Fibroblast of lung (primary cell): ENCODE measurements around the gene CHPF2.

ENCODE experiments used
- EZH2 ChIP-seq: IDR thresholded peaks from 2 replicates; pipeline ENCODE4 v1.5.1; 2012; ENCODE audit warnings: low read length, control low read depth, mild to moderate bottlenecking; ENCODE audit errors: missing control alignments
- TF ChIP-seq, protein P1 (sequence below), 2 donors: IDR thresholded peaks in 1 of 2; conservative IDR thresholded peaks in 1 of 2; 1 replicate in 1 of 2; 2 replicates in 1 of 2; pipeline ENCODE4 v1.5.1; 2011 to 2012; ENCODE audit warnings: low read length in 2 of 2, control low read depth in 1 of 2, inconsistent platforms in 1 of 2, low read depth in 1 of 2, mild to moderate bottlenecking in 1 of 2

DNA sequence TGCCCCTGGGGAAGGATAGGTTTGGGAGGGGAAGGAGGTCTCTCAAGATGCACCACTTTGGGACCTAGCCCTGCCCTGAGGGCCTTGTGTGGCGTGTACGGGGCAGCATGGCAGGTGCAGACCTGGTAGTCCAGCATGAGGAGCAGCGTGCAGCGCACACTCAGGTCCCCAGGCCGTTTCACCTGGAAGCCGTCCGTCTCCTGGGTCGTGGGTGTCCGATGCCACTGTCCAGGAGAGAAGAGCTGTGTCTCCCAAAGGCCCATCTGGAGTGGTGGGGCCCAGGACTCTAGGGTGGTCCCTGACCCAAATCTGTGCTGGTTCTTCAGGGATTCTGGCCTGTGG lies 9.4 kb downstream of the CHPF2 start:
- TF ChIP-seq, protein P1, sequence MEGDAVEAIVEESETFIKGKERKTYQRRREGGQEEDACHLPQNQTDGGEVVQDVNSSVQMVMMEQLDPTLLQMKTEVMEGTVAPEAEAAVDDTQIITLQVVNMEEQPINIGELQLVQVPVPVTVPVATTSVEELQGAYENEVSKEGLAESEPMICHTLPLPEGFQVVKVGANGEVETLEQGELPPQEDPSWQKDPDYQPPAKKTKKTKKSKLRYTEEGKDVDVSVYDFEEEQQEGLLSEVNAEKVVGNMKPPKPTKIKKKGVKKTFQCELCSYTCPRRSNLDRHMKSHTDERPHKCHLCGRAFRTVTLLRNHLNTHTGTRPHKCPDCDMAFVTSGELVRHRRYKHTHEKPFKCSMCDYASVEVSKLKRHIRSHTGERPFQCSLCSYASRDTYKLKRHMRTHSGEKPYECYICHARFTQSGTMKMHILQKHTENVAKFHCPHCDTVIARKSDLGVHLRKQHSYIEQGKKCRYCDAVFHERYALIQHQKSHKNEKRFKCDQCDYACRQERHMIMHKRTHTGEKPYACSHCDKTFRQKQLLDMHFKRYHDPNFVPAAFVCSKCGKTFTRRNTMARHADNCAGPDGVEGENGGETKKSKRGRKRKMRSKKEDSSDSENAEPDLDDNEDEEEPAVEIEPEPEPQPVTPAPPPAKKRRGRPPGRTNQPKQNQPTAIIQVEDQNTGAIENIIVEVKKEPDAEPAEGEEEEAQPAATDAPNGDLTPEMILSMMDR (conservative IDR thresholded peaks at IDR 0.05 in 1 of 2, IDR thresholded peaks at IDR 0.05 in 1 of 2; ENCODE audit: low read depth in 1 of 2, low read length in 2 of 2): no peak
- no peak for TF ChIP-seq EZH2
